LHCN-M2 (cell line): ENCODE data around the gene EEFSEC. TPM values are rescaled to one million over a fixed set of nuclear protein-coding genes. Genes with fewer than 3 reads are reported as not detected.

ENCODE experiments used
- DNase-seq: peaks from one replicate; pipeline ENCODE4 v3.0.0-alpha.2; 2012; ENCODE audit warnings: low read depth
- total RNA-seq: library from RNA; depleted of rRNA; stranded (reverse); fragments of >200 nt; gene quantifications from 2 replicates; pipeline ENCODE4 v1.2.3, GENCODE V29; 2014

The EEFSEC gene
- total RNA-seq, 1 experiment from 2014 or later: 7.9 TPM

DNA sequence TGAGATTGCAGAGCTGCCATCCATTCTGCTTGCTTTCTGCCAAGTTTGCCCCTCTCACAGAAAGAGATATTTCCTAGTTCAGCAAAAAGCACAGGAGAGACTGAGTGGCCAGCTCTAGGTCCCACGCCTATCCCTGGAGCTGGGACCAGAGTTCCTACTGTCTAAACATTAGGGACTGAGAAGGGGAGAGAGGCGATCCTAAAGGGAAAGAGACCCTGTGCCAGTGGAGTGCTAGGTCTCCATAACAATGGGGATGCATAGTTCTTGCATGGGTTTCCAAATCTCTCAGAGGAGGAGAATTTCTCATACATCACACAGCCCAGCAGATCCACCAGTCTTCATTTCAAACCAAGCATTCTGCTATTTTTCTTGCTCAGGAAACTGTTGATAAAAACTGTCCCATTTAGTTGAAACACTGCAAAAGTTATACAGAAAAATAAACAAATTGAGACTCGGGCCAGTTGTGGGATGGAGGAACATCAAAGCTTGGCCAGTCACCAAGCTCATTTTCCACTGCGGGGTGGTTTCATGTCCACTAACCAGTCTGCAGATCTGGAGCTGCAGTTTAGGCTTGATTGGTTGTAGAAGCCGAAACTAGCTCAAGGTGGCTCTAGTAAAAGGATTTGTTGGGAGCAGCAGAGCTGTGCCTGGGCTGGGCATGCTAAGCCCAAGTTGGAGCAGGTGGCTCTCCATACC, 62.7 kb downstream of the EEFSEC start:
- no peak for DNase-seq

DNA sequence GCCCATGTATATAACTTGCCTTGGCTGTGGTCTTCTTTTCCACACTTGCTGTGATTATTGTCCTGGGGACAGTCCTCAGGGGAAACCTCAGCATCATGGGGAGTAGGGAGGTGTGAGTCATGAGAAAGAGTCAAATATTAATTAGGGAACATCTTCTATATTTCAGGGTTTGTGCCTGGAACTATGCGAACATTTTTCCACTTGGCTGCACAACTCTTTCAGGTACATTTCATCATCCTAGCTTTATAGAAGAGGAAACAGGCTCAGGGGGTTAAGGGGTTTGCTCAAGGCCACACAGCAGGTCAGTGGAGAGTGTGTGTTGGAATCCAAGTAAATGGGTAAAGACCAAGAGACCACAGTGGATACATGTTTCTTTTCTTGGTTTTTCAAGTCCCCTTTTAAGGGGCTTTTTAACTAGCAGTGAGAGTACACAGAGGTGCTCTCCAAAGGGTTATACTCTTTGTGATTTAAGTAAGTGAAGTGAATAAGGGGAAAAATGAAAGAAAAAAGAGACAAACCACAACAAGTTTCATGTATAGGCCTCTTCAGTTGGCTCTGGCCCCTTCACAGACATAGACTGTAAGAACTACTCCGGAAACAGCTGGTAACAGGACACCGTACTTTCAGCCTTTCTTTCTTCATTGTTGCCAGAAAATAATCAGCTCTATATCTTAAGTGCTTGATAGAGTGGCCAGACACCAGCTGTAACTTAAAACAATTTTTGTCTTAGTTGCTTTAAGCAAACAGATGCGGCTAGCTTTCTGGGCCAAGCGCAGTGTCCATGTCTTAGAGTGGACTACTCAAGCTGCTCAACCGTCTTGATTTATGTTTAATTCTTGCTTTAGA, 64.6 kb downstream of the EEFSEC start:
- no peak for DNase-seq

DNA sequence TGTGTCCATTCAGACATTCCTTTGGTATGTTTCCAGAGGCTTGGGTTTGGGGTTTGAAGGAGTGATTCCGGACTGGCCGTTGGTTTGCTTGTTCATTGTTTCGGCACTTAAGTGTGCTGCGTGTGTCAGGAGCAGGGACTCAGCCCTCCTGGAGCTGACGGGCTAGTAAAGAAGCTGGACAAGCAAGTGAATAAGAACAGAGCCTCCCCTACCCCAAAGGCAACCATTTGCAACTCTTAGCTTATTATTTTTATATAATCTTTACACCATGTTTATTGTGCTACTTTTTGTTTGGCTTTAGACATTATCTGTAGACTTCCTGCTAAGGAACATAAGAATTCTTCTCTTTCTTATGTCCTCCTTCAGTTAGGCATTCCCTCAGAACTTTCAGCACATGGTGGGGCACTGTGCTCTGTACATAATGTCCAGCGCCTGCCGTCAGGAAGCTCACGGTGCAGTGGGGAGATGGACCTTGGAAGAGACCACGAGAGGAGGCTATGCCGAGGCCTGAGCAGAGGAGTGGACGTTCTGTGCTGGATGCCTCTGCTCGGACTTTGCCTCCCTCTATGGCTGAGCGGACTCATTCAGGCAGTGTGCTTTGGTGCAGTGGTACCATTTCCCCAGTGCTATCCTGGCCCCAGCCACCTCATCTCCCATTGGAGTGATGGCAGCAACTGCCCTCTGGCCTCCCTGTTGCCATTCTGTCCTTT, 65.4 kb downstream of the EEFSEC start:
- DNase-seq: no peak

DNA sequence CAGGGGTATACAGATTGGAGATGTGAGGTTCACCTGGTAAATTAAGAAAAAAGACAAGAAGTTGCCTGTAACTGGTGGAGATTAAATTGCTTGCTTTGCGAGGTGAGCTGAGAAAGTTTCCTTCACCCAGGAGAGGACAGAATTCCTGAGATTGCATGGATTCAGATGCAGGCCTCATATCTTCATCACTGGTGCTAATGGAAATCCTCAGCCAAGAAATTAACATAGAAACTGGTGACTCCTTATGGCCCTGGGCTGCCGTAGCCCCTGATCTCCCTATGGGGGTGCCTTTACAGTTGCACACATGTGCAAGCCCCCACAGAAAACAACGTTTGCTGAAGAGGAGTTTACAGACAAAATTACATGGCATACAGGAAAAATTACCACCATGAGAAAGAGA, 68.0 kb downstream of the EEFSEC start:
- no peak for DNase-seq

DNA sequence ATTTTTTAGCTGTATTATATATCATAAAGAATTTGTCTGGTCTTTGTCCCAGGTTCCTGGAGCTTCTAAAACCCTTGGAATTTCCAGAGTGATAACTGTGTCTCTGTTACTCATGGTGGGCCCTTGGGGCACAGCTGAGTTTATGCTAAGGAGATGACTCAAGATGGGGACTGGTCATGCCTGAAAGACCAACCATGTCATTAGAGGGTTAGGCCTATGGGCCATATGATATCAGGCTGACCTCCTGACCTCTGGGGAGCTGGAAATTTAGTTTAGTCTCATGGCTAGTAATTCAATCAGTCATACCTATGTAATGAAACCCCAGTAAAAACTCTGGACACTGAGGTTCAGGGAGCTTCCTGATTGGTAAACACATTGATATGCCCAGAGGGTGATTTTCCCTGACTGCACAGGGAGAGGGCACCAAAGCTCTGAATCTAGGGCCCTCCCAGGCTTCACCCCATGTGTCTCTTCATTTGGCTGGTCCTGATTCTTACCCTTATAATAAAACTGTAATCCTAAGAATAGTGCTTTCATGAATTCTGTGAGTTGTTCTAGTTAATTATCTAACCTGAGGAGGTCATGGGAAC, 69.6 kb downstream of the EEFSEC start:
- no peak for DNase-seq

DNA sequence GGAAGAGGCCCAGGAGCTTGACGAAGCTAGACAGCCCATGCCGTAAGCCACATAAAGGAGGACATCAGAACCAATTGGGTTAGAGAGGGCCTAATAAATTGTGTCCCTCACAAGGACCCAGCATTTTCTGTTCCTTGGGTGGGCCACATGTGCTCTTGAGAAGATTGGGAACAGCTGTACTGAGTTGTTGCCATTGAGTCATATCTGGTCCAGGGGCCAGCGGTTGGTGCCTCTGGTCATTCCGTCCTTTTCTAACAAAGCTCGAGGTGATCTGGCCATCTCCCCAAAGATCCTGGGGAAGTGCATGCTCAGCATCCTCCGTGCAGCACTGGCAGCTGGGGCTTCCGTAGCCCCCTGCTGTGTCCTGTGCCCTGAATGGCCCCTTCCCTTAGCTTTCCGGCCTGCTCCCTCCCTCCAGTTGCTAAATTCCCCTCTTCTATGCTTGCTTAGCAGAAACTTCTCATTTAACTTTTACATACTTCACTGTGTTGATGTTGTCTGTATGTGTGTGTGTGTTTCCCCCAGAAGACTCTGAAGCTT, 73.0 kb downstream of the EEFSEC start:
- no peak for DNase-seq

DNA sequence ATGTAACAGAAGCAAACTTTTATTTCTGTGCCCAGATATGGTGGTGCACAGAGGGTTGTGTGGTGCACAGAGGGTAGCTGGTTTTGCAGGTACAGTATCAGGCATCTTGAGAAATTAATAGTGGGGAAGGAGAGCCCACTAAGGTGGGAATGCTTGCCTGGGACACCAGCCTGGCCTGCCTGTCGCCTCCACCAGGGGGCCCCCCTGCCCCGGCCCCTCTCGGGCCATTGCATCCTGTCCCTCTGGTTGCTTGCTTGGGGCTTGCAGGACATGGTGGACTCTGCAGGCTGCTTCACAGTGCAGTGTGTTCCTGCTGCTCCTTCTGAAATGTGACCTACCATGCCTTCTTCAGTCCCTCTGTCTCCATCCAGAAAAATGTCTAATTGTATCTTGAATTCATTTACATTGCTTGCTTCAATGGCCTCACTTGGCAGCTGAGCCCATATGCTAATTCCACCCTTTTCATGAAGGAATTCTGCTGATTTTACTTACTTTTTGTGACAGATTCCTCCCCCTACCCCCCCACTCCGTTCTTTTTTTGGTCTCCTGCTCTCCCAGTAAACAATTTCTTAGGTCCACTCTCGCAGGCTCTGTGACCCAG, 73.6 kb downstream of the EEFSEC start:
- DNase-seq: no peak

DNA sequence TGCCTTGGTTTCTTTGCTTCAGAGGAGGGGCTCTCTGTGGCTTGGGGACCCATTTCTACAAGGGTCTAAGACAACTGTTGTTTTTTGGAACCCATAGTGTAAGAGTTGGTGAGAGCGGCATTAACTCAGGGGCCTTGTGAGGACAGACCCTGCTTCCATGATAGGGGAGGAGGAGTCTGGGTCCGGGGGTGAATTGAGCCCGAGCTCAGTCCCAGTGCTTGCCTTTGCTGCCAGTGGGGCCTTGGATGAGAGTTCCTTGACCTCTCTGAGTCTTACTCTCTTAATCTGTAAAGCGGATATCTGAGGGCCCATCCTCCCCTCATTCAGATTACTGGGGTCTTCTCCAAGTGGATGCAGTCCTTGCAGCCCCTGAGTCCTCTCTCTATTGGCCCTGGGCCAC, 74.2 kb downstream of the EEFSEC start:
- DNase-seq: no peak

DNA sequence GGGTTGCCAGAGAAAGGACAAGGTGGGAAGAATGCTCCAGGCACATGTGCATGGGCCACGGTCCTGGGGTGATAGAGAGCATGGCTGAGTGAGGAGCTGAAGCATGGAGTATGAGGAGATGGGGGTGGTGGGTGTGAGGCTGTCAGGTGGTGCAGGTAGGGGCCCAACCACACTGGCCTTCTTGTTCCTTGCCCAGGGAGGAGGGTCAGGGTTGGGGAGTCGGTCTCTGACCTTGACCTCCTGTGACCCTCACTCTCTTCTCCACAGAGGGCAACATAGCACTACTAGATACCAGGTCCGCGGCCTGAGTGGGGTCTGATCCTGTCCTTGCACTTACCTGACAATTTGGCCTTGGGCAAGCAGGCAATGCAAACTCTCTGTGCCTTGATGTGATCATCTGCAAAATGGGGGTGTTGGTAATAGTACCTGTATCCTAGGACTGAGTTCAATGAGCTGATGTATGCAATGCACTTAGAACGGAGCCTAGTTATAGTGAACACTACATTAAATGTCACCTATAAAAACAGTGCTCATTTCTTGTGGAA, 75.2 kb downstream of the EEFSEC start:
- DNase-seq: no peak

DNA sequence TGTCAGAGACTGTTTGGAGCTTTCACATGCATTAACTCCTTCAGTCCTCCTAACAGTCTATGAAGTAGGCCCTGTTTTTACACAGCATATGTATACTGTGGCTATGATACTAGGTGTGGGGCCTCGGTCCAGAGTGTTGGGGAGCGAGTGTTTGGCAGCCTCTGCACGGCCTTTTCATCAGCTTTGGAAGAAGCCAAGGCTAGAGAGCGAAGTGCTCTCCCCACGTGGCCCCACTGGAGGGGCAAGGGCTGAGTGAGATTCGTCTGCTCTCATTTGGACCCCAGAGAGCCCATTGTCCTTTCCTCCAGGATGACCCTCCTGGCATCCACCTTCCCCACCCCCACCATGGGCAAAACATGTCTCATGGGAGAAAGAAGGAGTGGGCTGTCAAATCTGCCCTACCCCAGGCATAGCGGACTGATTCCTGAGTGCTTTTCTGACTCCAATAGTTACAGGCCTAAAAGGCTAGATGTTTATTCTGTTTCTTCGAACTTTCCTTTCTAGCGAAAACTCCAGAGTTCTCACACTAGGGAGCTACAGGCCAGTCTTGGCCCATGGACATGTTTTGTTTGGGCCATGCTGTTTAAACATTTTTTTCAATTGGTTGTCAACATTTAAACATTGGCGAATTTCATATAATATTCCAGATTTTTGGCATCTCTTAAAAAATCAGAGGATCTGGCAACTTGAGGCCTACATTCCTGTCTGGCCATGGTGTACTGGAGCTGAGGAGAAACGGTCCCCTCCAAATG, 76.0 kb downstream of the EEFSEC start:
- DNase-seq: no peak

DNA sequence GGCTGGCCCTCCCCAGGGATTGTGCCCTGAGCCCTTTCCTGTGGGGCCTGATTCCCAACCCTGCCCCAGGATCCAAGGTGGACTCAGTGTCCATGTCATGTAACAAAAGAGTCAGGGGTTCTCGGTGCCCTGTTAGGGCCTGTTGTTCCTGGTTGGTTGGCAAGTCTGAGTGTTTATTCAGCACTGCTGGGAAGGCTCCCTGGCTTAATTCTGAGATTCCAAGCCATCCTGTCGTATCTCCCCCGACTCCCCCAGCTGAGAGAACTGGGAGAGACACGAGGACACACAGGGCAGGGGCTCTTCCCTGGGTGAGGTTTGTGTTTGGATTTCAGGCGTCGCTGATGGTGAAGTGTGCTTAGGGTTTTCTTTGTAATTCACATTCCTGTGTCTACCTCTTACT, 78.3 kb downstream of the EEFSEC start:
- no peak for DNase-seq

DNA sequence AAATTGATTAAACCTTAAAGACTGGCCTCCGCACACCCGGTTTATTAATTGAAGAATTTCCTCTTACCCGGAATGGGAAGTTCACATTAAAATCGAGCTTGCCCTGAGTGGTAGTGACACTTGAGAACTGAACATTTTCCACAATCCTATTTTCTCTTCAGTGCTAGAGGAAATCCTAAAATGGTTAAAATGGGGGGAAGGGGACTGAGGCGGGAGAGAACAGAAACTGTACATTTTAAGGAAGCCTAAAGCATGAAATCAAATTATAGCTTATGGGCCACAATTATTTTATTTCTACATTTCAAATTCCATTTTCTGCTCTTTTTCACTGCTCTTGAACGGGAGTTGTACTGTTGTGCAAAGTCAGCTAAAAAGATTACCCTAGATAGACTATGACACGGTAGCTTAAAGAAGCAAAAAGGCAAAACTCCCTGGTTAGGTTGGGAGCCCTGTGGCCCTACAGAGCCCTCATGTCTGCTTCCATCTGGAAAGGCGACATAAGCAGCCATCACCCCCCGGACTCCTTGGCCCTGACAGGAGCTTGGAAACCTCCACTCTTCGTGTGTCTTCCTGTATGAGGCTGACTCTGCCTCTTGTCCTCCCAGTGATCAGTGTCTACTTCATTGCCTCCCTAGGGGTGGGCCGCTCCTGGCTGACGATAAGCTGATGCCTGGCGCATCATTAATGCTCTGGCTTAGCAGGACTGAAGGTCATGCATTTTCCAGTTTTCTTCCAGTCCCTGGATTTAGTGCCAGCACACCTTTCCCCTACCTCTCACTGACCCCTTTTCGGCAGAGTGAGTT, 79.3 kb downstream of the EEFSEC start:
- DNase-seq: no peak

DNA sequence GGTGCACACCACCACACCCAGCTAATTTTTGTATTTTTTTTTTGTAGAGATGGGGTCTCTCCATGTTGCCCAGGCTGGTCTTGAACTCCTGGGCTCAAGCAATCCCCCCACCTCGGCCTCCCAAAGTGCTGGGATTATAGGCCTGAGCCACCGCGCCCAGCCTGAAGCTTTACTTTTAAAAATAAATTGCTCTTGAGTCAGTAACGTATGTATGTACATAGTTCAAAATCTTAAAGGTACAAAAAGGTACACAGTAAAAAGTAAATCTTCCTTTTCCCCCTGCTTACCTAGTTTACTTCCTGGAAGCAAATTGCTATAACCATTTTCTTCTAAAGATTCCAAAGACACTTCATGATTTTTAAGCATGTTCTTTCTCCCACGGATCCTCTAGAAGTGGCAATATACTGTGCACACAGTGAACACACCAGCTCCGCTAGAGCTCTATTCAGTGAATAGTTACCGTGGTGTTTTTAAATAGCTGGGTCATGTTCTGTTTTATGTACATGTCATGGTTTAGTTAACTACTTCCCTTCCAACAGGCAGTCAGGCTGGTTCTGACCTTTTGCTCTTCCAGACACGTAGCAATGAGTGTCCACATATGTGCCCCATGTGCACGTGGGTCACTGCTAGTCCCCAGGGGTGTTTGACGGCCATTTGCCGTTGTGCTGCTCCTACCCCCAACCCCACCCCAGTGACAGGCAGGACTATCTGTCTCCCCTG, 82.1 kb downstream of the EEFSEC start:
- DNase-seq: no peak

DNA sequence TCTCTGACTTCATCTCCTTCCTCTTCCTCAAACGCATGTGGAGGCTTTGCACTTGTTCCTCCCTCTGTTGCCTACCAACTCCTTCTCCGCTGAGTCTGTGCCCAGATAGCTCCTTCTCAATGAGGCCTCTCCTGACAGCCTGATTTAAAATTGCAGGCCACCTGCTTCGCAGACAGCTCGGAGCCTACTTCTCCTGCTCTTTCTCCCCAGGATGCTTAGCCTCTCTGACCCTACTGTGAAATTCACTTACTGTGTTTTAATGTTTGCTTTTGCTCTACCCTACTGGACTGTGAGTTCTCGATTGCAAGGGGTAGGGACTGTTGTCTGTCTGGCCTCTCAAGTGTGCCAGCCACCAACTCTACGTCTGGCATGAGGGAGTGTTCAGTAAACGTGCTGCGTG, 83.4 kb downstream of the EEFSEC start:
- DNase-seq: no peak

DNA sequence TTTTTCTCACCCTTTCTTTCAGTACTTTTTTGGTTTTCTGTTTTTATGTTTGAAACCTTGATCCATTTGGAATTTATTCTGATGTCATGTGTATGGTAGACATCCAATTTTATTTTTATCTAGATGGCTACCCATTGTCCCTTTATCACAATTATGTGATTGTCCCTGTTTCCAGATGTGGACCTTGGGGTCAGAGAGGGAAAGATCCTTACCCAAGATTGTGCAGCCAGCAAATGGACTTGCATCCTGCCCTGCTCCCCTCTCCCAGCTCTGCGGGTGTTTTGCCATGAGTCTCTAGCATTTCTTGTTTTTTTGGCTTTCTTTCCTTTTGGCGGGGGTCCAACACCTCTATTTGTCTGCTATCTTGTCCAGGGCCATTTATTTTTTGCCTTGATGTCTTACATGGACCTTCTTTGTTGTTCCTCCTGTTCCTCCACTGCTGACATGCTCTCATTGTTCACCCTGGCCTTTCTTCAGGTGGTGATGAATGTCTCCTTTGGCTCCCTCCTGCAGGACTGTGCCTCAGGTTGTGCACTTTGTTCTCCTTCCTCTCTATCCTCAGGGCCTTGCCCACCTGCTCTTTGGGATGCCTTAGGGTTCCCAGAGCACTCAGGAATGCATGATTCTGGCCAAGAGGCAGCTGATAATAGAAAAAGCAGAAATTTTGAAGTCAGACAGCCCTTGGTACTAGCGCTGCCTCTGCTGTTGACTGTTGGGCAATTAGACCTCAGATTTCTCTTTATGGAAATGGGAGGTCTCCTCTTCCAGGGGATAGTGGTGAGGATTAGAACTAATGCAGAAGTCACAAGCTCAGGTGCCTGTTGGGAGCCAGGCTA, 84.3 kb downstream of the EEFSEC start:
- DNase-seq: no peak

DNA sequence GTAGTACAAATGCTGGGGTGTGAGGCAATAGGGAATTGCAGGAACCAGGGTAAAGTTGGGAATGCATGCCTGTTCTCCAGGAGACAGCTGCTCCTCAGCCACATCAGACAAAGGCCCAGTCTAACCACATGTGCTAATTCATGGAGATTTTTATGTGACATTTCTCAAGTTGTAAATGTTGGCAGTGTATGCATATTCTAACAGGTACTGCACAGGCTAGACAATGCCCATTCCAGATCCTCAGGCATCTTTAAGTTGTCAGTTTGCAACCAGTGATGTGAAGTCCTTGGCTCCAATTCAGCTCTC, 84.9 kb downstream of the EEFSEC start:
- peak; percentile 45 for DNase-seq

DNA sequence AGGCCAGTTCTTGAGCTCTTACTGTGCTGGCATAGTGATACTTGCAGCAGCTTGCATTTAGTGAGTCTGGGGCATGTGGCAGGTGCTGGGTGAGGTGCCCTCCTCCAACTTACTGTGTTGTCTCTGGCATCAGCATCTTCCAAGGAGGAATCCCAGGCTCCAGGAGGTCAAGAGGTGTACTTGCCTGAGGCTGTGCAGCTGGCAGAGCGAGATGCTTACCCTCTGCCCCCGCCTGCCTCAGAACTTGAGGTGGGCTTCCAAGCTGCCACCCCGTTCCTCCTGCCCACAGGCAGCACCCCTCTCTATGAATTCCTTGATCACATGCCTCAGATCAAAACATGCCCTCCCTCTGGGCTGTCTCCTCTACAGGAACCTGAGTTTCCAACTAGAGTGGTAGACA, 86.0 kb downstream of the EEFSEC start:
- DNase-seq: no peak

DNA sequence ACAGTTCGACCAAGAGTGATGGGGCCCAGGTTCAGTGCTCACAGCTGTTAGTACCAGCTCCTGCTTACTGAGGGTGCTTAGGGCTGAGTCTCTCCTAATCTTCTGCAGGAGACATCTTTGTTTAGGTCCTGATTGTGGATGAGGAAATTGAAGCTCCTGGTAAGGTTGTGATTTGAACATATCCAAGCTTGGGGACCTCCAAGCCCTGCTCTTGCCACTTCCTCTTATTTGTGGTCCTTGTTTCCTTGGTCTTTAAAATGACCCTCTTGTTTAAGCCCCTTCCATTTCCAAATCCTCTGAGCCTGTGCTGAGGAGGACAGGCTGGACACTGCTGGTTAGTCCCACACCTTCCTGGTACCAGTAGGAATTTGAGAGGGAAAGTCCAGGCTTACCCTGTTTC, 87.0 kb downstream of the EEFSEC start:
- DNase-seq: no peak
